ENCODE results near the gene LARP4B.

- no peak for TF ChIP-seq RAD21 (IDR thresholded peaks at IDR 0.05)
- no peak for TF ChIP-seq HNF4A (conservative IDR thresholded peaks at IDR 0.05)
- no peak for TF ChIP-seq CTCF (IDR thresholded peaks at IDR 0.05; ENCODE audit: low read depth, low read length, missing input control)
- no peak for TF ChIP-seq EGR1 (IDR thresholded peaks at IDR 0.05; ENCODE audit: low read depth in 2 of 2)
- TF ChIP-seq YY1 (IDR thresholded peaks at IDR 0.05): no peak
- TF ChIP-seq, protein P1, sequence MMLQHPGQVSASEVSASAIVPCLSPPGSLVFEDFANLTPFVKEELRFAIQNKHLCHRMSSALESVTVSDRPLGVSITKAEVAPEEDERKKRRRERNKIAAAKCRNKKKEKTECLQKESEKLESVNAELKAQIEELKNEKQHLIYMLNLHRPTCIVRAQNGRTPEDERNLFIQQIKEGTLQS (IDR thresholded peaks at IDR 0.05): no peak
- no peak for TF ChIP-seq NR2F2 (IDR thresholded peaks at IDR 0.05)
- no peak for TF ChIP-seq TAF1 (conservative IDR thresholded peaks at IDR 0.05)
- TF ChIP-seq GABPA (IDR thresholded peaks at IDR 0.05 in 1 of 2, conservative IDR thresholded peaks at IDR 0.05 in 1 of 2): no peak
- TF ChIP-seq, protein P2, sequence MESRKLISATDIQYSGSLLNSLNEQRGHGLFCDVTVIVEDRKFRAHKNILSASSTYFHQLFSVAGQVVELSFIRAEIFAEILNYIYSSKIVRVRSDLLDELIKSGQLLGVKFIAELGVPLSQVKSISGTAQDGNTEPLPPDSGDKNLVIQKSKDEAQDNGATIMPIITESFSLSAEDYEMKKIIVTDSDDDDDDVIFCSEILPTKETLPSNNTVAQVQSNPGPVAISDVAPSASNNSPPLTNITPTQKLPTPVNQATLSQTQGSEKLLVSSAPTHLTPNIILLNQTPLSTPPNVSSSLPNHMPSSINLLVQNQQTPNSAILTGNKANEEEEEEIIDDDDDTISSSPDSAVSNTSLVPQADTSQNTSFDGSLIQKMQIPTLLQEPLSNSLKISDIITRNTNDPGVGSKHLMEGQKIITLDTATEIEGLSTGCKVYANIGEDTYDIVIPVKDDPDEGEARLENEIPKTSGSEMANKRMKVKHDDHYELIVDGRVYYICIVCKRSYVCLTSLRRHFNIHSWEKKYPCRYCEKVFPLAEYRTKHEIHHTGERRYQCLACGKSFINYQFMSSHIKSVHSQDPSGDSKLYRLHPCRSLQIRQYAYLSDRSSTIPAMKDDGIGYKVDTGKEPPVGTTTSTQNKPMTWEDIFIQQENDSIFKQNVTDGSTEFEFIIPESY (IDR thresholded peaks at IDR 0.05): no peak
- TF ChIP-seq, protein P3, sequence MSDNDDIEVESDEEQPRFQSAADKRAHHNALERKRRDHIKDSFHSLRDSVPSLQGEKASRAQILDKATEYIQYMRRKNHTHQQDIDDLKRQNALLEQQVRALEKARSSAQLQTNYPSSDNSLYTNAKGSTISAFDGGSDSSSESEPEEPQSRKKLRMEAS (IDR thresholded peaks at IDR 0.05): no peak
- TF ChIP-seq, protein P4, sequence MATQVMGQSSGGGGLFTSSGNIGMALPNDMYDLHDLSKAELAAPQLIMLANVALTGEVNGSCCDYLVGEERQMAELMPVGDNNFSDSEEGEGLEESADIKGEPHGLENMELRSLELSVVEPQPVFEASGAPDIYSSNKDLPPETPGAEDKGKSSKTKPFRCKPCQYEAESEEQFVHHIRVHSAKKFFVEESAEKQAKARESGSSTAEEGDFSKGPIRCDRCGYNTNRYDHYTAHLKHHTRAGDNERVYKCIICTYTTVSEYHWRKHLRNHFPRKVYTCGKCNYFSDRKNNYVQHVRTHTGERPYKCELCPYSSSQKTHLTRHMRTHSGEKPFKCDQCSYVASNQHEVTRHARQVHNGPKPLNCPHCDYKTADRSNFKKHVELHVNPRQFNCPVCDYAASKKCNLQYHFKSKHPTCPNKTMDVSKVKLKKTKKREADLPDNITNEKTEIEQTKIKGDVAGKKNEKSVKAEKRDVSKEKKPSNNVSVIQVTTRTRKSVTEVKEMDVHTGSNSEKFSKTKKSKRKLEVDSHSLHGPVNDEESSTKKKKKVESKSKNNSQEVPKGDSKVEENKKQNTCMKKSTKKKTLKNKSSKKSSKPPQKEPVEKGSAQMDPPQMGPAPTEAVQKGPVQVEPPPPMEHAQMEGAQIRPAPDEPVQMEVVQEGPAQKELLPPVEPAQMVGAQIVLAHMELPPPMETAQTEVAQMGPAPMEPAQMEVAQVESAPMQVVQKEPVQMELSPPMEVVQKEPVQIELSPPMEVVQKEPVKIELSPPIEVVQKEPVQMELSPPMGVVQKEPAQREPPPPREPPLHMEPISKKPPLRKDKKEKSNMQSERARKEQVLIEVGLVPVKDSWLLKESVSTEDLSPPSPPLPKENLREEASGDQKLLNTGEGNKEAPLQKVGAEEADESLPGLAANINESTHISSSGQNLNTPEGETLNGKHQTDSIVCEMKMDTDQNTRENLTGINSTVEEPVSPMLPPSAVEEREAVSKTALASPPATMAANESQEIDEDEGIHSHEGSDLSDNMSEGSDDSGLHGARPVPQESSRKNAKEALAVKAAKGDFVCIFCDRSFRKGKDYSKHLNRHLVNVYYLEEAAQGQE (IDR thresholded peaks at IDR 0.05): no peak
- no peak for TF ChIP-seq FOXA1 (IDR thresholded peaks at IDR 0.05)
- TF ChIP-seq JUND (IDR thresholded peaks at IDR 0.05): no peak
Measured at GRCh38 chr10:772227-772637, 159.3 kb downstream of the LARP4B start.
